Stimulated activated CD4-positive, alpha-beta T cell treated with anti-CD3 and anti-CD28 coated beads, Interleukin-12 subunit alpha, Interleukin-12 subunit beta, amount 100 ng/mL, for 48 hours (primary cell): ENCODE results near the gene CSDE1.

Experiments used
- DNase-seq, 3 donors: peaks; one replicate each; pipeline ENCODE4 v3.0.0-alpha.2; 2020; ENCODE audit warnings: low read depth in 2 of 3, low spot score in 1 of 3

CSDE1 gene

DNA sequence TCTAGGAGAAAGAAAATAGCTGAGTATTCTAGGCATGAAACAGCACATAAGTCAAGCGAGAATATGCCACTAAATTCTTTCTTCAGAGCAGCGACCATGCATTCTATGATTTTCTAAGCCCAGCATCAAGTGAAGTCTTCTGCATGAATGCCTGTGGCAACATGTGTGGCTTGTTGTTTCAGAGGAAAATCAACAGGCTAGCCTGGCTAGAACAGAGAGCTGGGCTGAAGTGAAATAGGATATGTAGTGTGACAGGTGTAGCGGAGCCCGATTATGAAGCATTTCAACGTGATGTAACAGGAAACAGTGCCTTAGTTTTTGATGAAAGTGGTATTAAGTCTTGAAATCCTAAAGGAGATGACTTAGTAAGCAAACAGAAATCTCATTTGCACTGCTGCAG lies 7.0 kb downstream of the CSDE1 start:
- DNase-seq: no peak

DNA sequence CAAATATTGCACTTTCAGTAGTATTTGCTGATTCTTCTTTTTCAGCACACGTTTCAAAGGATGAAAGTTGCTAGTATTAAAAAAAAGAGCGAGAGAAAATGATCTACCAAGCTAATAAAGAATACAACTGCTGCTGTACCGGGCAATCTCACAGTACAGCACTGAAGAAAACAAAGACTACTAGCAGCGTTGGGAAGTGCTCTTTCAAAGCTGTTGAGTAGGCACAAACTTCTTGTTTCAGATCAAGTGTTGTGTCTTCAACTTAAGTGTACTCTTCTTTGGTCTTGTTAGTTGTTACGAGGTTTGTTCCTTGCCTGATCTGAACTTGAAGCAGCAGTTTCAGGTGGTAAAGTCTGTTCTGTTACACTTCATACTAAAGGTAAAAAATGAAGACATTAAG lies 7.9 kb downstream of the CSDE1 start:
- DNase-seq: no peak

DNA sequence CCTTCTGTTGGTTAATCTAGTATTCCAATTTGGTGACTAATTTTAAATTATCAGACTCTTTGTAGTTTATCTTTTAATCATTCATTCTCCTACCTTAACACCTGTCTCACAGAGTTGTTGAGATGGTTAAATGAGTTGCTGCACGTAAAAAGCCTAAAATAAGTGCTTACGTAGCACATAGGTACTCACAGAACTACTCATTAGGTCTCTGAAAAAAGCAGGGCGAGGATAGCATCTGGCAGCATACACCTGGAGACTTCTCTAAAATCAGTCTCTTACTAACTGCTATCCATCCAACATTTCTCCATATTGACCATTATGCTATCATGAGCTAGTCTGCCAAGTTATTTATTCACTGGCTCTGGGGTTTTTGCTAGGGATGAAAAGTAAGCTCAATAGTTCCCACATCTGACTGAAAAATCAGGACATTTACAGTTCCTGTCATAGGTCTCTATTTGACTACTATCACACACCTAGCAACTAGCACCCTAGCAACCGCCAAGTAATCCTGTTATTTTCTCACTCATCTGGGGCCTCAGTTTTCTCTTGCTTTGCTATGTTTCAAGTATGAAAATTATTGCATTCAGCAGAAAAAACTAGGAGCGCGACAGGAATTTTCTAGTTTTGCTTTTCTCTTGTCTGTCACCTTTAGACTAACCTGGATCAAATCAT lies 11.2 kb downstream of the CSDE1 start:
- DNase-seq: peak in 1 of 3 donors; percentile 5

GRCh38 chr1:114745291-114745690 lies 12.5 kb downstream of the CSDE1 start:
- DNase-seq: no peak

- DNase-seq: no peak
These were observed 15.6 kb downstream of the CSDE1 start for GRCh38 chr1:114741963-114742746.

DNA sequence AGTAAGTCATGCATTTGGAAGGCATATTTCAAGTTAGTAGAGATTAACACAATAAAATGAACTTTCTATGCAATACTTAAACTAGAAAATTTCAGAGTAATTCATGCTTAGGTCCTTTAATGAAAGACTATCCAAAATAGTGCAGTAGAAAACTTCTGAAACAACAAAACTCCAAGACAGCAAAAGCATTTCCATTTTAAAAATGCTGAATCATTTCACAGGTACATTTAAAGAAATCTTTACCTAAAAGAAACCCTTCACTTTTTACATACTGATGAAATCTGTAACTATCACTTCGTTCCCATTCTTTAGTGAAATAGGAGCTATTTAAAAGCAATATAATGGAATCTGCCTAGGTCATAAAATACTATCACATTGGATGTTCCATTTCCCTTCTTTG lies 17.5 kb downstream of the CSDE1 start:
- DNase-seq: no peak

DNA sequence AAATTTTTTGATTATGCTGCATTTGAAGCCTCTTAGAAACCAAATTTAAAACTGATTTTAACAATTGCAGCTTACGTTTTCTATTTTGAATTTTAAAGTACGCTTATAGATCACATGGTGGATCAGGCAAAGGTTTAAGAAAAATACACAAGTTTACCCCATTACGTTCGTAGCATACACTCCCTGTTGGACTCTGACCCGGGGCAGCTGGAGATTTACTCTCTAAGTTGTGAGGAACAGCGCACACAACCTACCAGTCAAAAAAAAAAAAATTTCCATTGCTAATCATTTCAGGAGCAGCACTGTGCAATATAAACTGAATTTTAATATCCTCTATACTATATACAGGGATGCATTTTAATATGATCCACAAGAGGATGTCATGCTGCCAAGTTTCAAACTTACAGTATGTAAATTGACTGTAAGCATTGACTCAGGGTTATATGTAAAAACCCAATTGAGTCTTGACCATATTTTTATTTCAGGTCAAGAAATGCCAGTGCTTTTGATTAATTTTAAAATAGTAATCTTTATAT lies 20.4 kb downstream of the CSDE1 start:
- no peak for DNase-seq

GRCh38 chr1:114735479-114735878 lies 22.3 kb downstream of the CSDE1 start:
- DNase-seq: no peak

DNA sequence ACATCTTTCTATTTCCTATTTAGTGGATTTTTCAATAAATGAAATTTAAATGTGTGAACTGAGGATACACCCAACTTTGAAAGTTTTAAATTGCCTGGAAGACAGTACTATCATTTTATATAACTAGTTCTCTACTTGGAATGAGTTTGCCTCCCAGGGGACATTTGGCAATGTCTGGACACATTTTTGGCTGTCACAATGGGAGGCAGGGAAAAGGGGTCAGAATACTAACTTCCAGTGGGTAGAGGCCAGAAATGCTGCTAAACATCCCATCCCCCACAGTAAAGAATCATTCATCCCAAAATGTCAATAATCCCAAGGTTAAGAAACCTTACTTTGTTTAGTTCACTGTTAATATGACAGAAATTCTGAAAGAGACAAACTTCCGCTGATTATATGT lies 28.0 kb downstream of the CSDE1 start:
- DNase-seq: no peak

- no peak for DNase-seq
These were observed 29.2 kb downstream of the CSDE1 start for GRCh38 chr1:114728553-114728952.

DNA sequence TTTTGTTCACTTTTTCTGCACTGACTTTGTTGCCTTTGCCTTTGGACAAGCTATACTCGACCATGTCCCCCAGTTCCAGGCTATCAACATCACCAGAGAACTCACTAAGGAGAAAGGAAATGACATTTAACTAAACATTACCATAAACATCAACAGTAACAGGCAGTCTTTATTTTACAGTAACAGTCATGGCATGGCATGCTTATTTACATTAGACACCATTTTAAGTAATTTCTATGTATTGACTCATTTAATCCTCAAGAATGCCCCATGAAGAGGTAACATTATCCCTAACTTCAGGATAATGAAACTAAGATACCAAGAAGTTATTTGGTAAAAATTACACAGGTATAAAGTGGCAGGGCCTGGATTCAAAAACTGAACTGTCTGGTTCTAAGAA lies 32.6 kb downstream of the CSDE1 start:
- no peak for DNase-seq

DNA sequence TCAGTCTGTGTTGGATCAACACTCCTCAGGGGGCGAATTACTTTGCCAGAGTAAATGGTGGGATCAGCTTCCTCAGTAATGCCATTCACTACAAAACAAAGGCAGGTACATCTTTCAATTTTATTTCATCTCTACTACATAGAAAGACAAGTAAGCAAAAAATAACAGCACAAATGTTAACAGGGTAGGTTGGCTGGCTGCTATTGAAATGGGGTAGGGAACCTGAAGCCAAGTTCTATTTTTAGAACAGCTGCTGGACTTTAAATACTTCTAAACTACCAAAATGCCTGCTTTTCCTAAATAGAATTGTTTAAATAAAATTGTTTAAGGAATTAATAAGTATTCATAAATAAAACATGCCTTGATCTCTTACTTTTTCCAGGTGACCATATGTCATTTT lies 33.9 kb downstream of the CSDE1 start:
- DNase-seq: no peak

DNA sequence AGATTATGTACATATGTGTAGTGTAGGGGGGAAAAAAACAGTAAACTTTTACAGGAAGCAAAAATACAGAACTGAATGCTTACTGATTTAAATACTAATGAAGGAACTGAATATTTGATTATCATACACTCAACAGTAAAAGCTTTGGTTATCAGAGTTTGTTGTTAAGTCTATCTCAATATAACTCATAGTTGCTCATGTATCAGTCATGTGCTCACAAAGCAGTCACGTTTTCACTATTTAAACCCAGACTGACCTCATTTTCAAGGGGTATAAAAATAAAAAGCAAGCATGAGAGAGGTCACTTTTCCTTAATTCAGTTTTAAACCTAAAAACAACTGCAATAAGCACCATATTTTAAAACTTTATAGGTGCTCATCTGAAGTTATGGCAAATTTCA lies 34.3 kb downstream of the CSDE1 start:
- no peak for DNase-seq

- no peak for DNase-seq
These were observed 37.3 kb downstream of the CSDE1 start for GRCh38 chr1:114720492-114720891.

DNA sequence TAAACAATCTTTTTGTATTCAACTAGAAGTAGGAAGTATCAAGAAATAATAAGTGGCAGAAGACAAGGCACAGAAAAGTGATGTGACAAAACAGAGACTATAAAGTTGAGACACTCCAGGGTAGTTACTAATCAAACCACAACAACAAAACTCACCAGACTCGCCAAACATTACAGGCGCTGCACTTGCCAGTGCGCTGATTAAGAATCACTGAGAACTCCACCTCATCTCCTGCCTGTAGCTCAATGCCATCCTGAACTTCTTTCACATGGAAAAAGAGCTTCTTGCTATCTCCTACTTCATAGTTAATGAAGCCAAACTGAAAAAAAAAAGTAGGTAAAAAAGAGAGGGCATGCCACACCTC lies 38.4 kb downstream of the CSDE1 start:
- DNase-seq: no peak

- DNase-seq: peak in 1 of 3 donors; percentile 14
These were observed 38.9 kb downstream of the CSDE1 start for GRCh38 chr1:114718661-114719423.

- peak; percentile 88 to 92 (median 91) for DNase-seq
These were observed 41.2 kb downstream of the CSDE1 start, which contains the start of gene NRAS for GRCh38 chr1:114716304-114717170. TSS of gene NRAS (minus strand) at chr1:114716771. CDS start at chr1:114716160, 611 bp downstream.

GRCh38 chr1:114715952-114716303 lies 41.9 kb downstream of the CSDE1 start:
- no peak for DNase-seq

GRCh38 chr1:114712977-114713376 lies 44.8 kb downstream of the CSDE1 start:
- DNase-seq: no peak

- DNase-seq: no peak
These were observed 47.4 kb downstream of the CSDE1 start for GRCh38 chr1:114710360-114710759.

DNA sequence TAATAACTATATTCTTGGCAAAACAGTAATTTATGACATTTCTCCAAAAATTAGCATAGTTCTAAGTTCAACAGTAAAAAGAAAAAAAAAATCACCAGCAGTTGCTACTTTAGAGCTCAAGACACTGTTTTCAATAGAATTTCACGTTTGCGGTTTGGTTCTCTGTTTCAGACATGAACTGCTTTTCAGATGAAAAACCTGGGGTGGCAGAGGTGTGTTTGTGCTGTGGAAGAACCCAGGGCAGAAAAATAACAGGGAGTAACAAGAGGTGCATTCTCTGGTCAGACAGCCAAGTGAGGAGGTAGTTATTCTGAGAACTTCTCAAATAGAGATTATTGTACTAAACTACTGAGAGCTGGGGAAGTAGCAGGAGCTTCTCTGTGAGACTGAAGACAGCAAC lies 50.2 kb downstream of the CSDE1 start:
- no peak for DNase-seq
